ENCODE results near the gene NFATC1.
A peak's percentile ranks its signal among the peaks of the same experiment; 100 is the strongest.

The NFATC1 gene

GRCh38 chr18:79383388-79384056, 12.2 kb upstream of the NFATC1 start:
- no peak for TF ChIP-seq CTCF (IDR thresholded peaks at IDR 0.05; ENCODE audit: borderline replicate concordance, control extremely low read depth, extremely low read depth, insufficient read depth, missing control alignments)
- DNase-seq (ENCODE audit: low spot score) = no peak
- in situ Hi-C loops (cut with MboI; ENCODE audit: low sequenced_read_pairs, unreplicated experiment) = loop anchor here (5.0 kb wide), 1 partner anchor 259 kb away; no protein-coding TSS in a partner anchor

GRCh38 chr18:79384151-79384807, 11.5 kb upstream of the NFATC1 start:
- in situ Hi-C loops (cut with MboI; ENCODE audit: low sequenced_read_pairs, unreplicated experiment) = loop anchor here (5.0 kb wide), 1 partner anchor 258 kb away; no protein-coding TSS in a partner anchor
- no peak for DNase-seq (ENCODE audit: low spot score)
- no peak for TF ChIP-seq CTCF (IDR thresholded peaks at IDR 0.05; ENCODE audit: borderline replicate concordance, control extremely low read depth, extremely low read depth, insufficient read depth, missing control alignments)

GRCh38 chr18:79384834-79385233, 10.9 kb upstream of the NFATC1 start:
- TF ChIP-seq CTCF (IDR thresholded peaks at IDR 0.05; ENCODE audit: borderline replicate concordance, control extremely low read depth, extremely low read depth, insufficient read depth, missing control alignments) = no peak
- DNase-seq (ENCODE audit: low spot score) = no peak
- in situ Hi-C loops (cut with MboI; ENCODE audit: low sequenced_read_pairs, unreplicated experiment) = loop anchor here (5.0 kb wide), 1 partner anchor 257 kb away; no protein-coding TSS in a partner anchor

- no peak for TF ChIP-seq CTCF (IDR thresholded peaks at IDR 0.05; ENCODE audit: borderline replicate concordance, control extremely low read depth, extremely low read depth, insufficient read depth, missing control alignments)
- in situ Hi-C loops (cut with MboI; ENCODE audit: low sequenced_read_pairs, unreplicated experiment) = no loop called here
- no peak for DNase-seq (ENCODE audit: low spot score)
Observed at GRCh38 chr18:79385326-79385707, 10.4 kb upstream of the NFATC1 start.

GRCh38 chr18:79385708-79386341, 9.9 kb upstream of the NFATC1 start:
- in situ Hi-C loops (cut with MboI; ENCODE audit: low sequenced_read_pairs, unreplicated experiment) = no loop called here
- peak; percentile 25 for DNase-seq (ENCODE audit: low spot score)
- no peak for TF ChIP-seq CTCF (IDR thresholded peaks at IDR 0.05; ENCODE audit: borderline replicate concordance, control extremely low read depth, extremely low read depth, insufficient read depth, missing control alignments)

- no peak for TF ChIP-seq CTCF (IDR thresholded peaks at IDR 0.05; ENCODE audit: borderline replicate concordance, control extremely low read depth, extremely low read depth, insufficient read depth, missing control alignments)
- in situ Hi-C loops (cut with MboI; ENCODE audit: low sequenced_read_pairs, unreplicated experiment) = no loop called here
Observed at GRCh38 chr18:79386547-79386946, 9.2 kb upstream of the NFATC1 start.

More at GRCh38 chr18:79386547-79386946, 9.2 kb upstream of the NFATC1 start:
- no peak for DNase-seq (ENCODE audit: low spot score)

Data from GM13976 (cell line).